Breast epithelium (tissue), 4 donors: ENCODE results near the gene SLC4A8. TPM values are rescaled to one million over a fixed set of nuclear protein-coding genes. Genes with fewer than 3 reads are reported as not detected.

Source experiments
- DNase-seq, 2 donors: peaks; one replicate each; pipeline ENCODE4 v3.0.0-alpha.2; 2019; ENCODE audit warnings: low spot score in 2 of 2
- H3K27ac ChIP-seq, 2 donors: fragments of 200-600 bp; sonication (generic) in 1 of 2; one replicate each; pipeline ENCODE4 v1.5.1; 2016 to 2019; ENCODE audit warnings: mild to moderate bottlenecking in 1 of 2
- H3K27me3 ChIP-seq, 2 donors: fragments of 200-600 bp; sonication (generic) in 1 of 2; one replicate each; pipeline versions ENCODE4 v1.5.1 to v1.6.0; 2017 to 2019; ENCODE audit warnings: control low read depth in 1 of 2, mild to moderate bottlenecking in 1 of 2
- H3K36me3 ChIP-seq: fragments of 200-600 bp; one replicate; pipeline ENCODE4 v1.5.1; 2019
- H3K4me1 ChIP-seq, 2 donors: fragments of 200-600 bp; sonication (generic); one replicate each; pipeline ENCODE4 v1.5.1; 2016 to 2019; ENCODE audit warnings: control low read depth in 1 of 2
- H3K4me3 ChIP-seq, 3 donors: fragments of 200-600 bp; sonication (generic); 1 replicate in 2 of 3; 2 replicates in 1 of 3; pipeline ENCODE4 v1.5.1; 2016 to 2019; ENCODE audit warnings: mild to moderate bottlenecking in 3 of 3, moderate library complexity in 2 of 3
- H3K9me3 ChIP-seq, 2 donors: fragments of 200-600 bp; sonication (generic) in 1 of 2; one replicate each; pipeline ENCODE4 v1.5.1; 2016 to 2019; ENCODE audit warnings: control low read depth in 1 of 2
- CTCF ChIP-seq, 3 donors: fragments of 450-650 bp; IDR thresholded peaks; one replicate each; pipeline ENCODE4 v1.5.1; 2016 to 2017; ENCODE audit warnings: antibody characterized with exemption in 3 of 3, mild to moderate bottlenecking in 3 of 3, moderate library complexity in 3 of 3
- POLR2A ChIP-seq: fragments of 450-650 bp; IDR thresholded peaks from one replicate; pipeline ENCODE4 v1.6.1; 2016; ENCODE audit warnings: antibody characterized with exemption, mild to moderate bottlenecking, moderate library complexity
- POLR2AphosphoS5 ChIP-seq, 3 donors: sonication (generic); formaldehyde crosslinking; IDR thresholded peaks; one replicate each; pipeline ENCODE4 v1.6.1; 2017; ENCODE audit warnings: antibody characterized with exemption in 3 of 3
- intact Hi-C: fragments of 100-400 bp; cut with DNase I; formaldehyde crosslinking; loops from one replicate; pipeline ENCODE4 v1.15.1; 2023; ENCODE audit warnings: low total_unique reads
- total RNA-seq, 3 donors: library from RNA; depleted of rRNA; stranded (reverse); fragments of >200 nt; gene quantifications; one replicate each; pipeline ENCODE4 v1.1.0, GENCODE V29; 2016

The SLC4A8 gene
- total RNA-seq, 3 donors from 2014 or later, result 0.64 to 8.3 (median 6.2) TPM

GRCh38 chr12:51403159-51403558 is 21.5 kb upstream of the SLC4A8 start:
- Histone ChIP-seq H3K4me1 (no peaks in the 10 kb centered on the region), H3K9me3 (no peaks in the 10 kb centered on the region), H3K27ac (no peak overlapping the region), H3K27me3 (no peaks in the 10 kb centered on the region), H3K4me3 (no peak overlapping the region), H3K36me3 (no peaks in the 10 kb centered on the region)
- no peak for TF ChIP-seq CTCF (IDR thresholded peaks at IDR 0.05)
- TF ChIP-seq POLR2A, result no peak
- no peak for TF ChIP-seq POLR2AphosphoS5 (IDR thresholded peaks at IDR 0.05)
- DNase-seq, result no peak
- intact Hi-C loops, result no loop called here

DNA sequence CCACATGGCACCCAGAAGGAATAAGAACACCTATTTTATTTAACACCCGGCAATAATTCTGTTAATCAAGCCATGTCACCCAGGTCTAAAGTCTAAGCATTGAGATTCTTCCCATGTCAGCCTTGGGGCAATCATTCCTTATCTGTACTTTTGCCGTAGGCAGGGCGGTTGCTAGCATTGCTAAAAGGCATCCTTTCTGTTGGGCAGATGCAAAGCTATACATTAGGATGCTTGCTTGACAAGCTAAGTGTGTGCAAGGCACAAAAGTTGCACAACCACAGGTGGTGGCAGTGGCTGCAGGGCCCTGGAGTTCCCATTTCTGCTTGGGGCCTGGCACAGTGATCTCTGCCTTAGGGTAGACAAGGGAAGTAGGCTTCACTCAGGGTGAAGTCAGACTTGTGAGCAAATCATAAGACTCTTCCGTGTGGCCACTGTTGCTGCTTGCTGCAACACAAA is 20.9 kb upstream of the SLC4A8 start:
- Histone ChIP-seq H3K4me3 (no peak overlapping the region), H3K9me3 (no peaks in the 10 kb centered on the region), H3K4me1 (no peaks in the 10 kb centered on the region), H3K27ac (no peak overlapping the region), H3K27me3 (no peaks in the 10 kb centered on the region), H3K36me3 (no peaks in the 10 kb centered on the region)
- no peak for TF ChIP-seq POLR2A
- no peak for TF ChIP-seq CTCF (IDR thresholded peaks at IDR 0.05)
- no peak for TF ChIP-seq POLR2AphosphoS5 (IDR thresholded peaks at IDR 0.05)
- intact Hi-C loops, result no loop called here
- no peak for DNase-seq

DNA sequence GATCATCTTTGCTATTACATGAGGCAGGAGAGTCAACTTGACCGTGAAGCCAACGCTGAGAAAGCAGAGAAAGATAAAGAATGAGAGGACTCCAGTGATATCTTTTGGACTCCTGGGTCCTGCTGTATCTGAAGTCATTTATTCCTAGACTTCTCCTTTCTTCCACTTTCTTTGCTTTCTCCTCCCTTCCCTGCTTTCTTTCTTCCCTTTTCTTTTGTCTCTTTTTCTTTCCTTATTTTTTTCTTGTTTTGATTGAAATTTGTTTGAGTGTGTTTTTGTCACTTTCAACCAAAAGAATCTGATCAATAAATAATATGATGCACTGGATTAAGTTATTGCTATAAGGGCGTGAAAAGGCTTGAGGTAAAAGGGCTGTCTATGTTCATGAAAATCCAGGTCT is 20.0 kb upstream of the SLC4A8 start:
- H3K27me3 ChIP-seq, result no peaks in the 10 kb centered on the region
- intact Hi-C loops, result no loop called here
- no peak overlapping the region for H3K4me3 ChIP-seq
- no peaks in the 10 kb centered on the region for H3K36me3 ChIP-seq
- TF ChIP-seq CTCF (IDR thresholded peaks at IDR 0.05), result no peak
- H3K9me3 ChIP-seq, result no peaks in the 10 kb centered on the region
- no peaks in the 10 kb centered on the region for H3K4me1 ChIP-seq
- no peak overlapping the region for H3K27ac ChIP-seq
- DNase-seq, result no peak

GRCh38 chr12:51405801-51406207 is 18.8 kb upstream of the SLC4A8 start:
- intact Hi-C loops, result no loop called here
- Histone ChIP-seq H3K36me3 (no peaks in the 10 kb centered on the region), H3K27ac (no peak overlapping the region), H3K9me3 (no peaks in the 10 kb centered on the region), H3K27me3 (no peaks in the 10 kb centered on the region), H3K4me1 (no peaks in the 10 kb centered on the region), H3K4me3 (no peak overlapping the region)
- no peak for DNase-seq
- TF ChIP-seq POLR2A (no peak), POLR2AphosphoS5 (IDR thresholded peaks at IDR 0.05) (no peak), CTCF (IDR thresholded peaks at IDR 0.05) (no peak)

- Histone ChIP-seq H3K9me3 (no peaks in the 10 kb centered on the region), H3K4me3 (no peak overlapping the region), H3K36me3 (no peaks in the 10 kb centered on the region), H3K27ac (no peak overlapping the region), H3K27me3 (no peaks in the 10 kb centered on the region), H3K4me1 (no peaks in the 10 kb centered on the region)
- intact Hi-C loops, result no loop called here
- TF ChIP-seq POLR2AphosphoS5 (IDR thresholded peaks at IDR 0.05) (no peak), CTCF (IDR thresholded peaks at IDR 0.05) (no peak), POLR2A (no peak)
- DNase-seq, result no peak
Measured at GRCh38 chr12:51406290-51406689, 18.3 kb upstream of the SLC4A8 start.
